ENCODE results near the gene ASPSCR1. TPM values are rescaled to one million over a fixed set of nuclear protein-coding genes. Genes with fewer than 3 reads are reported as not detected.
"Not testable (repeated sequence)": the region's sequence is repeated elsewhere in the genome, so short reads cannot be mapped to it uniquely, and the experiment has no call there.

The ASPSCR1 gene
- total and polyA plus RNA-seq, 4 experiments from 2014 or later, result 25.1 to 40.6 (median 38.6) TPM

DNA sequence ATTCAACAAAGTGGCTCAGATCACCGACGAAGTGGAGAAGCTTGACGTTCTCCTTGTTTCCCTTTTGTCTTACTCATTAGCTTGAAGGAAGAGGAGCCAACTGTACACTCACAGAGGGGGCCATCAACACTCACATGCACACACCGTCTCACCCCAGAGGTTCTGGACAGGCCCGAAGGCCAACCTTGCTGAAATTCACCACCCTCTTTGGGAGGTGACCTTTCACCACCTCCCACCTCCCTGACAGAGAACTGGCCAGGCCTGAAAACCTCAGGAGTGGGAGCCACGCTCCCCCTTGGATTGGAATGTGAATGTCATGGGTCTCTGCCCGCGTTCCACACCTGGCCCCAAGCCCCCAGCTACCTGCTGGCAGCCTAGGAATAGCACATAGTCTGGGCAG, 58.1 kb downstream of the ASPSCR1 start:
- ChIA-PET POLR2A (ENCODE audit: partially characterized antibody) (interaction anchor here (1.7 to 1.8 kb wide), 2 partner anchors 15 to 25 kb away, joined by 5 to 6 read pairs; no protein-coding TSS in a partner anchor), CTCF (ENCODE audit: partially characterized antibody) (interaction anchor here (0.8 to 1.4 kb wide), 3 partner anchors 8 to 71 kb away, joined by 3 to 4 read pairs (median 3); partner anchors contain the start of genes CENPX and LRRC45)
- H3K27me3 ChIP-seq (ENCODE audit: insufficient read depth, low read length), result no peaks in the 10 kb centered on the region
- H3K27ac Mint-ChIP-seq, result peak overlapping the region in 6 of 7 donors; percentile 29 to 90 (median 62)
- no peak overlapping the region for H3K27ac ChIP-seq (ENCODE audit: low read depth, low read length)
- intact Hi-C loops (cut with micrococcal nuclease), result loop anchor here (5.0 to 10.0 kb wide), 3 partner anchors 73 to 379 kb away; partner anchors contain the start of genes HEXD, NOTUM and OGFOD3
- no peak overlapping the region for H3K4me3 ChIP-seq (ENCODE audit: low read length in 2 of 2)
- peaks cover 13 to 36% (median 19%) of the 10 kb centered on the region in 4 donors for H3K4me1 Mint-ChIP-seq
- H3K9me3 Mint-ChIP-seq, result no peaks in the 10 kb centered on the region
- H3K9me3 ChIP-seq (ENCODE audit: control insufficient read depth in 1 of 2, low read length in 2 of 2), result no peaks in the 10 kb centered on the region
- H3K36me3 Mint-ChIP-seq, result peaks cover 0 to 6% of the 10 kb centered on the region in 2 donors
- no peak for DNase-seq
- H3K4me3 Mint-ChIP-seq, result peak overlapping the region; percentile 48 to 80 (median 68)
- H3K36me3 ChIP-seq (ENCODE audit: insufficient read depth, low read length), result no peaks in the 10 kb centered on the region
- no peaks in the 10 kb centered on the region for H3K27me3 Mint-ChIP-seq
- H3K4me1 ChIP-seq (ENCODE audit: insufficient read depth, low read length), result peaks cover 23% of the 10 kb centered on the region

GRCh38 chr17:82035956-82036633, 58.7 kb downstream of the ASPSCR1 start:
- intact Hi-C loops (cut with micrococcal nuclease), result loop anchor here (2.0 to 10.0 kb wide), 4 partner anchors 29 to 379 kb away; partner anchors contain the start of genes DUS1L, HEXD, NOTUM and OGFOD3
- Mint-ChIP-seq H3K27ac (peak overlapping the region in 3 of 7 donors; percentile 29 to 66 (median 41)), H3K27me3 (no peaks in the 10 kb centered on the region), H3K9me3 (no peaks in the 10 kb centered on the region), H3K4me1 (peaks cover 13 to 36% (median 18%) of the 10 kb centered on the region in 4 donors), H3K36me3 (peaks cover 0 to 6% of the 10 kb centered on the region in 2 donors), H3K4me3 (peak overlapping the region in 7 of 8 donors; percentile 32 to 91 (median 69))
- Histone ChIP-seq H3K4me1 (ENCODE audit: insufficient read depth, low read length) (peaks cover 23% of the 10 kb centered on the region), H3K9me3 (ENCODE audit: control insufficient read depth in 1 of 2, low read length in 2 of 2) (no peaks in the 10 kb centered on the region), H3K4me3 (ENCODE audit: low read length in 2 of 2) (peak overlapping the region; percentile 42 to 80), H3K27me3 (ENCODE audit: insufficient read depth, low read length) (no peaks in the 10 kb centered on the region), H3K36me3 (ENCODE audit: insufficient read depth, low read length) (no peaks in the 10 kb centered on the region), H3K27ac (ENCODE audit: low read depth, low read length) (peak overlapping the region; percentile 57)
- ChIA-PET CTCF (ENCODE audit: partially characterized antibody) (interaction anchor here (1.0 to 1.4 kb wide), 2 partner anchors 8 to 90 kb away, joined by 3 read pairs; no protein-coding TSS in a partner anchor), POLR2A (ENCODE audit: partially characterized antibody) (interaction anchor here (0.8 to 2.7 kb wide), 6 partner anchors 14 to 91 kb away, joined by 3 to 21 read pairs (median 9); partner anchors contain the start of genes CENPX, DUS1L and LRRC45)
- DNase-seq, result no peak

GRCh38 chr17:82036634-82037091, 59.2 kb downstream of the ASPSCR1 start:
- peaks cover 0 to 6% of the 10 kb centered on the region in 2 donors for H3K36me3 Mint-ChIP-seq
- H3K4me1 Mint-ChIP-seq, result peaks cover 13 to 36% (median 18%) of the 10 kb centered on the region in 4 donors
- peak overlapping the region; percentile 46 to 91 (median 68) for H3K4me3 Mint-ChIP-seq
- no peaks in the 10 kb centered on the region for H3K27me3 ChIP-seq (ENCODE audit: insufficient read depth, low read length)
- CTCF ChIA-PET (ENCODE audit: partially characterized antibody), result interaction anchor here (1.0 to 1.4 kb wide), 3 partner anchors 72 to 90 kb away, joined by 3 read pairs; no protein-coding TSS in a partner anchor
- intact Hi-C loops (cut with micrococcal nuclease), result loop anchor here (1.0 to 10.0 kb wide), 8 partner anchors 13 to 378 kb away; partner anchors contain the start of genes DUS1L, FASN, GPS1 and HEXD
- H3K27me3 Mint-ChIP-seq, result no peaks in the 10 kb centered on the region
- DNase-seq, result no peak
- no peaks in the 10 kb centered on the region for H3K9me3 Mint-ChIP-seq
- H3K36me3 ChIP-seq (ENCODE audit: insufficient read depth, low read length), result no peaks in the 10 kb centered on the region
- H3K27ac Mint-ChIP-seq, result peak overlapping the region in 1 of 7 donors; percentile 92
- H3K4me1 ChIP-seq (ENCODE audit: insufficient read depth, low read length), result peaks cover 23% of the 10 kb centered on the region
- peak overlapping the region; percentile 42 to 80 for H3K4me3 ChIP-seq (ENCODE audit: low read length in 2 of 2)
- no peaks in the 10 kb centered on the region for H3K9me3 ChIP-seq (ENCODE audit: control insufficient read depth in 1 of 2, low read length in 2 of 2)
- peak overlapping the region; percentile 57 for H3K27ac ChIP-seq (ENCODE audit: low read depth, low read length)
- POLR2A ChIA-PET (ENCODE audit: partially characterized antibody), result interaction anchor here (0.8 to 2.7 kb wide), 7 partner anchors 14 to 90 kb away, joined by 3 to 21 read pairs (median 11); partner anchors contain the start of genes CENPX, DUS1L, FASN and LRRC45

DNA sequence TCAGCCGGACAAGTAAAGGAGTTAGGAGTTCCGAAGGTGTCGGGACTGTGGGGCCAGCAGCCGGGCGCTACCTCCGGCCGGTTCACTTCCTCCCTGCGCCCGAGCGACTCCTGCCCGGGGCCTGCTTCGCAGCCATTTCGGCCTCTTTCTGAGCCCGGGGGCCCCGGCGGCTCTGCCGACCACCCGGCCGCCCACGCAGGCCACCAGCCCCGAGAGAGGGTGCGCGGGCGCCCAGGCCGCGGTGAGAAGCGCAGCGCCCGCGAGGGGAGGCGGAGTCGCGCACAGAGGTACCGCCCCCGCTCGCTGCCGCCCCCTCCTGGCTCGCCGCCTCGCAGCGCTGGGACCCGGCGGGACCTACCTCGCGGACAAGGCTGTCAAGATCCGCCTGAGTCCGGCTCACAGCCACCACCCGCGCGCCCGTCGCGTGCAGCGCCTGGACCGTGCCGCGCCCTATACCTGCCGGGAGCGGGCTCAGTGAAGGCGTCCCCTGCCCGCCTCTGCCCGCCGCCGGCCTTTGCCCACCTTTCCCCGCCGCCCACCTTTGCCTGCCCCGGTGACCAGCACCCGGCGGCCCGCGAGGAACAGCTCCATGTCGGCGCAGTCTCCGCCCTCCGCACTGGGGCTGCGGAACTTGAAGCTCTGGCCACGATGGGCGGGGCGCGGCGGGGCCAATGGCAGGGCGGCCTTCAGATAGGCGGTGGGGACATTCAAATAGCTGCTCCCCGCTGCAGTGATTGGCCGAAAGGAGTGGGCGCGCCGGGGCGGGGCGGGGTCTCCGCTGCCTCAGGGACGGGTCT, 59.9 kb downstream of the ASPSCR1 start, which contains the start of gene DCXR:
Gene DCXR (minus strand): TSS at position 606 of the 797 bp plus-strand sequence. CDS start 15 bp downstream, at position 591.
- H3K27ac Mint-ChIP-seq, result peak within 1 kb of the TSS; percentile 87 to 96 (median 93)
- CTCF ChIA-PET (ENCODE audit: partially characterized antibody), result interaction anchor here (0.7 to 1.7 kb wide), 25 partner anchors 9 to 261 kb away, joined by 3 to 11 read pairs (median 4); partner anchors contain the start of genes CENPX, GPS1, LRRC45 and RFNG
- POLR2A ChIA-PET (ENCODE audit: partially characterized antibody), result interaction anchor here (0.6 to 2.7 kb wide), 19 partner anchors 15 to 255 kb away, joined by 3 to 26 read pairs (median 7); partner anchors contain the start of genes ASPSCR1, CENPX, DUS1L and FASN

DNA sequence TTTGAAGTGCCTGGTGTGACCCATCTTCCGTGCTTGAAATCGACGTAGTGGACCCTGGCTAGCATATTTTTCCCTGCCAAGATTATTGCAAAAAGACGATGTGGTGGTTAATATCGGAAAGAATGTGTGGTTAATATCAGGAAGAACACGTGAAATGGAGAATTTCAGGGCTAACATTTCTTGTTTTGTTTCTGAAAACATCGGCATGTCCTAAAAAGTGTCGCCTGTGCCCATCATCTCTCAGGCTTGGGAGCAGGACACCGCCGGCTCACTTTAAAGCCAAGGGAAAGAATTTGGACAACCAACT, 60.4 kb downstream of the ASPSCR1 start:
- peak overlapping the region; percentile 87 to 96 (median 93) for H3K27ac Mint-ChIP-seq
- Histone ChIP-seq H3K4me1 (ENCODE audit: insufficient read depth, low read length) (peaks cover 19% of the 10 kb centered on the region), H3K4me3 (ENCODE audit: low read length in 2 of 2) (peak overlapping the region; percentile 52 to 80), H3K9me3 (ENCODE audit: control insufficient read depth in 1 of 2, low read length in 2 of 2) (no peaks in the 10 kb centered on the region), H3K27me3 (ENCODE audit: insufficient read depth, low read length) (no peaks in the 10 kb centered on the region), H3K27ac (ENCODE audit: low read depth, low read length) (no peak overlapping the region), H3K36me3 (ENCODE audit: insufficient read depth, low read length) (no peaks in the 10 kb centered on the region)
- POLR2A ChIA-PET (ENCODE audit: partially characterized antibody), result interaction anchor here (0.6 to 2.7 kb wide), 18 partner anchors 14 to 254 kb away, joined by 3 to 26 read pairs (median 8); partner anchors contain the start of genes ASPSCR1, CENPX, DUS1L and FASN
- CTCF ChIA-PET (ENCODE audit: partially characterized antibody), result interaction anchor here (0.7 to 1.7 kb wide), 24 partner anchors 10 to 260 kb away, joined by 3 to 11 read pairs (median 4); partner anchors contain the start of genes CENPX, GPS1, LRRC45 and RFNG
- H3K9me3 Mint-ChIP-seq, result no peaks in the 10 kb centered on the region
- H3K36me3 Mint-ChIP-seq, result peaks cover 0 to 6% of the 10 kb centered on the region in 2 donors
- DNase-seq, result no peak
- no peaks in the 10 kb centered on the region for H3K27me3 Mint-ChIP-seq
- H3K4me3 Mint-ChIP-seq, result peak overlapping the region; percentile 87 to 95 (median 90)
- H3K4me1 Mint-ChIP-seq, result peaks cover 13 to 36% (median 18%) of the 10 kb centered on the region in 4 donors
- intact Hi-C loops (cut with micrococcal nuclease), result loop anchor here (1.0 to 10.0 kb wide), 8 partner anchors 13 to 377 kb away; partner anchors contain the start of genes DUS1L, FASN, GPS1 and HEXD

More for the DNA sequence above, 59.9 kb downstream of the ASPSCR1 start, which contains the start of gene DCXR:
- DNase-seq, result peak; percentile 95 to 96 (median 95)
- H3K36me3 ChIP-seq (ENCODE audit: insufficient read depth, low read length), result no peaks in the 10 kb centered on the region
- H3K36me3 Mint-ChIP-seq, result peaks cover 0 to 6% of the 10 kb centered on the region in 2 donors
- H3K9me3 Mint-ChIP-seq, result no peaks in the 10 kb centered on the region
- H3K27me3 ChIP-seq (ENCODE audit: insufficient read depth, low read length), result no peaks in the 10 kb centered on the region
- peak within 1 kb of the TSS; percentile 57 for H3K27ac ChIP-seq (ENCODE audit: low read depth, low read length)
- H3K4me3 Mint-ChIP-seq, result peak within 1 kb of the TSS; percentile 87 to 95 (median 90)
- H3K27me3 Mint-ChIP-seq, result no peaks in the 10 kb centered on the region
- no peaks in the 10 kb centered on the region for H3K9me3 ChIP-seq (ENCODE audit: control insufficient read depth in 1 of 2, low read length in 2 of 2)
- H3K4me3 ChIP-seq (ENCODE audit: low read length in 2 of 2), result peak within 1 kb of the TSS; percentile 52 to 80
- peaks cover 13 to 36% (median 18%) of the 10 kb centered on the region in 4 donors for H3K4me1 Mint-ChIP-seq
- intact Hi-C loops (cut with micrococcal nuclease), result loop anchor here (1.0 to 10.0 kb wide), 8 partner anchors 14 to 378 kb away; partner anchors contain the start of genes DUS1L, FASN, GPS1 and HEXD
- H3K4me1 ChIP-seq (ENCODE audit: insufficient read depth, low read length), result peaks cover 19% of the 10 kb centered on the region

- POLR2A ChIA-PET (ENCODE audit: partially characterized antibody), result interaction anchor here (1.0 to 2.7 kb wide), 3 partner anchors 26 to 162 kb away, joined by 3 to 21 read pairs (median 8); partner anchors contain the start of gene DUS1L
- intact Hi-C loops (cut with micrococcal nuclease), result loop anchor here (5.0 to 10.0 kb wide), 3 partner anchors 77 to 376 kb away; partner anchors contain the start of genes HEXD, NOTUM and OGFOD3
- not testable (repeated sequence) for H3K27me3 Mint-ChIP-seq
Measured at GRCh38 chr17:82038796-82039409, 61.5 kb downstream of the ASPSCR1 start.

More at GRCh38 chr17:82038796-82039409, 61.5 kb downstream of the ASPSCR1 start:
- not testable (repeated sequence) for H3K36me3 ChIP-seq (ENCODE audit: insufficient read depth, low read length); H3K4me3 ChIP-seq (ENCODE audit: low read length in 2 of 2); H3K9me3 Mint-ChIP-seq; DNase-seq; H3K27me3 ChIP-seq (ENCODE audit: insufficient read depth, low read length); H3K9me3 ChIP-seq (ENCODE audit: control insufficient read depth in 1 of 2, low read length in 2 of 2); H3K27ac ChIP-seq (ENCODE audit: low read depth, low read length); H3K36me3 Mint-ChIP-seq
- peak overlapping the region in 2 of 7 donors; percentile 32 to 59 for H3K27ac Mint-ChIP-seq
- H3K4me1 ChIP-seq (ENCODE audit: insufficient read depth, low read length), result peaks cover 19% of the 10 kb centered on the region
- peaks cover 13 to 36% (median 18%) of the 10 kb centered on the region in 4 donors for H3K4me1 Mint-ChIP-seq
- H3K4me3 Mint-ChIP-seq, result peak overlapping the region in 4 of 8 donors; percentile 26 to 45 (median 34)
- CTCF ChIA-PET (ENCODE audit: partially characterized antibody), result interaction anchor here (1.1 to 1.7 kb wide), 4 partner anchors 14 to 113 kb away, joined by 3 to 11 read pairs (median 6); partner anchors contain the start of genes GPS1, LRRC45 and RFNG
